GM18858 (cell line): ENCODE data around the gene LDLRAD1.
"Not testable (repeated sequence)": the region's sequence is repeated elsewhere in the genome, so short reads cannot be mapped to it uniquely, and the experiment has no call there.

Experiments used
- ATAC-seq: cut with Tn5 transposase; IDR thresholded peaks from one replicate; pipeline ENCODE4 v1.9.1; 2021; ENCODE audit not compliant: unreplicated experiment

Gene LDLRAD1

GRCh38 chr1:54016343-54017282, 1.4 kb downstream of the LDLRAD1 start:
- ATAC-seq: no peak

GRCh38 chr1:54014009-54014629, 3.9 kb downstream of the LDLRAD1 start:
- no peak for ATAC-seq

- no peak for ATAC-seq
These were observed 4.5 kb downstream of the LDLRAD1 start for GRCh38 chr1:54013393-54014008.

- ATAC-seq: no peak
These were observed 5.1 kb downstream of the LDLRAD1 start for GRCh38 chr1:54012863-54013262.

- no peak for ATAC-seq
These were observed 6.0 kb downstream of the LDLRAD1 start for GRCh38 chr1:54012008-54012325.

- ATAC-seq: no peak
These were observed 6.5 kb downstream of the LDLRAD1 start for GRCh38 chr1:54011316-54012007.

GRCh38 chr1:54010415-54011117, 7.4 kb downstream of the LDLRAD1 start:
- ATAC-seq: no peak

- no peak for ATAC-seq
These were observed 8.6 kb downstream of the LDLRAD1 start for GRCh38 chr1:54009406-54009805.

GRCh38 chr1:54008876-54009275, 9.1 kb downstream of the LDLRAD1 start:
- no peak for ATAC-seq

GRCh38 chr1:54007613-54008012, 10.4 kb downstream of the LDLRAD1 start:
- no peak for ATAC-seq

GRCh38 chr1:54006508-54006907, 11.5 kb downstream of the LDLRAD1 start:
- ATAC-seq: no peak

GRCh38 chr1:54004481-54005049, 13.4 kb downstream of the LDLRAD1 start:
- ATAC-seq: no peak

GRCh38 chr1:54003750-54004480, 14.1 kb downstream of the LDLRAD1 start:
- ATAC-seq: not testable (repeated sequence)

- no peak for ATAC-seq
These were observed 14.7 kb downstream of the LDLRAD1 start for GRCh38 chr1:54003249-54003646.

GRCh38 chr1:54002544-54003248, 15.3 kb downstream of the LDLRAD1 start:
- no peak for ATAC-seq

GRCh38 chr1:54001591-54001990, 16.4 kb downstream of the LDLRAD1 start:
- ATAC-seq: no peak

- no peak for ATAC-seq
These were observed 18.1 kb downstream of the LDLRAD1 start for GRCh38 chr1:53999920-54000319.

GRCh38 chr1:53998223-53998622, 19.8 kb downstream of the LDLRAD1 start:
- no peak for ATAC-seq

- ATAC-seq: no peak
These were observed 22.3 kb downstream of the LDLRAD1 start for GRCh38 chr1:53995683-53996082.
